HEK293 (cell line): ENCODE data around the gene CASP8AP2.

Experiments used
- CTCF ChIA-PET: fragments of 350-600 bp; formaldehyde crosslinking; extraction: SDS; loops from one replicate; lab custom pipeline; 2021; ENCODE audit warnings: antibody characterized with exemption; lab: Yijun Ruan, JAX
- POLR2A ChIA-PET: fragments of 300-600 bp; formaldehyde crosslinking; extraction: SDS; loops from one replicate; lab custom pipeline; 2020; ENCODE audit warnings: antibody characterized with exemption, inconsistent platforms; lab: Yijun Ruan, JAX
- H3K27ac ChIP-seq: fragments of 200-500 bp; sonication (Bioruptor generic); 2 replicates; pipeline ENCODE4 v1.5.1; 2014; ENCODE audit warnings: low read depth, low read length, control low read depth, inconsistent platforms; ENCODE audit errors: extremely low read depth
- H3K36me3 ChIP-seq, 2 experiments: fragments of 200-500 bp in 1 of 2; sonication (Bioruptor generic) in 1 of 2; 1 replicate in 1 of 2; 2 replicates in 1 of 2; pipeline ENCODE4 v1.5.1; 2014 to 2017; ENCODE audit warnings: inconsistent platforms in 2 of 2, low read length in 2 of 2; ENCODE audit not compliant: control insufficient read depth in 2 of 2, insufficient read depth in 1 of 2
- H3K4me1 ChIP-seq: fragments of 200-500 bp; sonication (Bioruptor generic); 2 replicates; pipeline ENCODE4 v1.5.1; 2014; ENCODE audit warnings: mild to moderate bottlenecking, low read length, inconsistent platforms; ENCODE audit not compliant: control insufficient read depth, insufficient read depth
- H3K4me3 ChIP-seq: 2 replicates; pipeline ENCODE4 v1.5.1; 2011; ENCODE audit warnings: low read depth, mild to moderate bottlenecking, control low read depth, low read length, moderate library complexity
- H3K9me3 ChIP-seq: fragments of 200-500 bp; sonication (Bioruptor generic); 2 replicates; pipeline ENCODE4 v1.5.1; 2014; ENCODE audit warnings: low read depth, low read length, inconsistent platforms; ENCODE audit not compliant: control insufficient read depth, insufficient read depth
- AEBP2 ChIP-seq: fragments of 450-650 bp; formaldehyde crosslinking; IDR thresholded peaks from 2 replicates; pipeline ENCODE4 v1.5.1; 2016; ENCODE audit warnings: missing biosample characterization, missing genetic modification characterization, borderline replicate concordance
- HIC1 ChIP-seq: fragments of 450-650 bp; formaldehyde crosslinking; IDR thresholded peaks from 2 replicates; pipeline ENCODE4 v1.5.1; 2016; ENCODE audit warnings: missing biosample characterization, missing genetic modification characterization
- HOXC10 ChIP-seq: sonication (generic); formaldehyde crosslinking; IDR thresholded peaks from 2 replicates; pipeline ENCODE4 v1.8.1; 2023; ENCODE audit warnings: mild to moderate bottlenecking, missing genetic modification reagents
- KLF17 ChIP-seq: fragments of 450-650 bp; formaldehyde crosslinking; IDR thresholded peaks from 2 replicates; pipeline ENCODE4 v1.5.1; 2016; ENCODE audit warnings: missing biosample characterization, missing genetic modification characterization
- MEIS1 ChIP-seq: sonication (generic); formaldehyde crosslinking; IDR thresholded peaks from 2 replicates; pipeline ENCODE4 v1.8.1; 2022; ENCODE audit warnings: missing genetic modification reagents, mild to moderate bottlenecking, borderline replicate concordance
- PBX3 ChIP-seq: sonication (generic); formaldehyde crosslinking; IDR thresholded peaks from 2 replicates; pipeline ENCODE4 v1.8.1; 2022; ENCODE audit warnings: mild to moderate bottlenecking, moderate library complexity, missing genetic modification reagents
- RBAK ChIP-seq: fragments of 450-650 bp; formaldehyde crosslinking; IDR thresholded peaks from 2 replicates; pipeline ENCODE4 v1.5.1; 2016; ENCODE audit warnings: missing biosample characterization, missing genetic modification characterization
- SETDB1 ChIP-seq: IDR thresholded peaks from one replicate; pipeline ENCODE4 v1.6.1; 2017; ENCODE audit warnings: mild to moderate bottlenecking, low read length, moderate library complexity, mixed read lengths; ENCODE audit not compliant: insufficient read length
- SP7 ChIP-seq: fragments of 450-650 bp; formaldehyde crosslinking; IDR thresholded peaks from 2 replicates; pipeline ENCODE4 v1.5.1; 2016; ENCODE audit warnings: missing biosample characterization, missing genetic modification characterization
- ZBTB20 ChIP-seq: fragments of 450-650 bp; formaldehyde crosslinking; IDR thresholded peaks from 2 replicates; pipeline ENCODE4 v1.5.1; 2016; ENCODE audit warnings: missing biosample characterization, missing genetic modification characterization
- ZEB2 ChIP-seq: fragments of 450-650 bp; formaldehyde crosslinking; IDR thresholded peaks from 2 replicates; pipeline ENCODE4 v1.5.1; 2016; ENCODE audit warnings: missing biosample characterization, missing genetic modification characterization
- ZFP41 ChIP-seq: fragments of 450-650 bp; formaldehyde crosslinking; IDR thresholded peaks from 2 replicates; pipeline ENCODE4 v1.5.1; 2016; ENCODE audit warnings: missing biosample characterization, missing genetic modification characterization, borderline replicate concordance
- ZNF132 ChIP-seq: fragments of 450-650 bp; formaldehyde crosslinking; IDR thresholded peaks from 2 replicates; pipeline ENCODE4 v1.5.1; 2017; ENCODE audit warnings: missing biosample characterization, missing genetic modification characterization, borderline replicate concordance
- ZNF133 ChIP-seq: fragments of 450-650 bp; formaldehyde crosslinking; IDR thresholded peaks from 2 replicates; pipeline ENCODE4 v1.5.1; 2016; ENCODE audit warnings: missing biosample characterization, missing genetic modification characterization
- ZNF138 ChIP-seq: fragments of 450-650 bp; formaldehyde crosslinking; IDR thresholded peaks from 2 replicates; pipeline ENCODE4 v1.5.1; 2016; ENCODE audit warnings: missing biosample characterization, missing genetic modification characterization, borderline replicate concordance
- ZNF146 ChIP-seq: fragments of 450-650 bp; formaldehyde crosslinking; IDR thresholded peaks from 2 replicates; pipeline ENCODE4 v1.5.1; 2016; ENCODE audit warnings: missing biosample characterization, missing genetic modification characterization
- ZNF157 ChIP-seq: fragments of 450-650 bp; formaldehyde crosslinking; IDR thresholded peaks from 2 replicates; pipeline ENCODE4 v1.5.1; 2016; ENCODE audit warnings: missing biosample characterization, missing genetic modification characterization
- ZNF184 ChIP-seq: fragments of 450-650 bp; IDR thresholded peaks from 2 replicates; pipeline ENCODE4 v1.5.1; 2018; ENCODE audit warnings: missing biosample characterization, mild to moderate bottlenecking, missing genetic modification characterization
- ZNF202 ChIP-seq: fragments of 450-650 bp; formaldehyde crosslinking; IDR thresholded peaks from 2 replicates; pipeline ENCODE4 v1.5.1; 2016; ENCODE audit warnings: missing biosample characterization, missing genetic modification characterization, borderline replicate concordance
- ZNF302 ChIP-seq: fragments of 450-650 bp; formaldehyde crosslinking; IDR thresholded peaks from 2 replicates; pipeline ENCODE4 v1.5.1; 2016; ENCODE audit warnings: missing biosample characterization, missing genetic modification characterization, low read depth
- ZNF354C ChIP-seq: fragments of 450-650 bp; formaldehyde crosslinking; IDR thresholded peaks from 2 replicates; pipeline ENCODE4 v1.5.1; 2016; ENCODE audit warnings: missing biosample characterization, missing genetic modification characterization, low read depth, borderline replicate concordance
- ZNF362 ChIP-seq: fragments of 450-650 bp; formaldehyde crosslinking; IDR thresholded peaks from 2 replicates; pipeline ENCODE4 v1.5.1; 2016; ENCODE audit warnings: missing biosample characterization, missing genetic modification characterization
- ZNF404 ChIP-seq: fragments of 450-650 bp; formaldehyde crosslinking; IDR thresholded peaks from 2 replicates; pipeline ENCODE4 v1.5.1; 2017; ENCODE audit warnings: missing biosample characterization, missing genetic modification characterization
- ZNF513 ChIP-seq: fragments of 450-650 bp; IDR thresholded peaks from 2 replicates; pipeline ENCODE4 v1.5.1; 2018; ENCODE audit warnings: missing biosample characterization, missing genetic modification characterization
- ZNF561 ChIP-seq: fragments of 450-650 bp; IDR thresholded peaks from 2 replicates; pipeline ENCODE4 v1.5.1; 2018; ENCODE audit warnings: missing biosample characterization, missing genetic modification characterization, borderline replicate concordance
- ZNF571 ChIP-seq: fragments of 450-650 bp; formaldehyde crosslinking; IDR thresholded peaks from 2 replicates; pipeline ENCODE4 v1.5.0; 2017; ENCODE audit warnings: missing biosample characterization, missing genetic modification characterization
- ZNF585B ChIP-seq: fragments of 450-650 bp; formaldehyde crosslinking; IDR thresholded peaks from 2 replicates; pipeline ENCODE4 v1.5.1; 2016; ENCODE audit warnings: missing biosample characterization, missing genetic modification characterization
- ZNF624 ChIP-seq: fragments of 450-650 bp; formaldehyde crosslinking; IDR thresholded peaks from 2 replicates; pipeline ENCODE4 v1.5.1; 2017; ENCODE audit warnings: missing biosample characterization, missing genetic modification characterization
- ZNF791 ChIP-seq: fragments of 450-650 bp; formaldehyde crosslinking; IDR thresholded peaks from 2 replicates; pipeline ENCODE4 v1.5.1; 2016; ENCODE audit warnings: missing biosample characterization, missing genetic modification characterization
- ZSCAN5A ChIP-seq: fragments of 450-650 bp; formaldehyde crosslinking; IDR thresholded peaks from 2 replicates; pipeline ENCODE4 v1.5.1; 2016; ENCODE audit warnings: missing biosample characterization, missing genetic modification characterization
- ZXDB ChIP-seq: fragments of 450-650 bp; formaldehyde crosslinking; IDR thresholded peaks from 2 replicates; pipeline ENCODE4 v1.5.1; 2016; ENCODE audit warnings: missing biosample characterization, missing genetic modification characterization

Gene CASP8AP2

GRCh38 chr6:89853068-89853467, 23.4 kb downstream of the CASP8AP2 start:
- Histone ChIP-seq H3K27ac (no peak overlapping the region), H3K36me3 (peaks cover 81 to 93% of the 10 kb centered on the region in 2 experiments)

GRCh38 chr6:89858041-89858440, 28.4 kb downstream of the CASP8AP2 start:
- CTCF ChIA-PET = no interaction called here
- no peaks in the 10 kb centered on the region for H3K4me1 ChIP-seq
- H3K9me3 ChIP-seq = no peaks in the 10 kb centered on the region
- H3K36me3 ChIP-seq = peaks cover 85 to 95% of the 10 kb centered on the region in 2 experiments
- no peak overlapping the region for H3K4me3 ChIP-seq
- H3K27ac ChIP-seq = no peak overlapping the region
- POLR2A ChIA-PET = interaction anchor here (0.6 to 1.6 kb wide), 2 partner anchors 11 to 30 kb away, joined by 3 to 7 read pairs; no protein-coding TSS in a partner anchor
- TF ChIP-seq ZNF624 (tag by site-specific recombination) (no peak), ZNF132 (no peak), ZNF138 (tag by site-specific recombination) (no peak), ZFP41 (no peak), ZNF184 (tag by site-specific recombination) (no peak), ZNF561 (no peak), ZNF354C (no peak), HIC1 (tag by site-specific recombination) (no peak), AEBP2 (tag by site-specific recombination) (no peak), ZNF146 (no peak), ZNF791 (tag by site-specific recombination) (no peak), ZSCAN5A (tag by site-specific recombination) (no peak), PBX3 (CRISPR knock-in tag) (no peak), ZNF404 (tag by site-specific recombination) (no peak), ZNF362 (tag by site-specific recombination) (no peak), MEIS1 (CRISPR knock-in tag) (no peak)

More at GRCh38 chr6:89853068-89853467, 23.4 kb downstream of the CASP8AP2 start:
- no peak overlapping the region for H3K4me3 ChIP-seq
- H3K4me1 ChIP-seq = no peaks in the 10 kb centered on the region
- TF ChIP-seq ZNF585B (tag by site-specific recombination) (no peak), ZNF513 (tag by site-specific recombination) (no peak), ZNF571 (tag by site-specific recombination) (no peak), SP7 (tag by site-specific recombination) (no peak), ZNF202 (tag by site-specific recombination) (no peak), ZBTB20 (tag by site-specific recombination) (no peak), SETDB1 (no peak), RBAK (tag by site-specific recombination) (no peak), ZXDB (tag by site-specific recombination) (no peak), KLF17 (tag by site-specific recombination) (no peak), ZNF157 (tag by site-specific recombination) (no peak), ZNF302 (tag by site-specific recombination) (no peak), ZNF133 (tag by site-specific recombination) (no peak), ZEB2 (no peak), HOXC10 (CRISPR knock-in tag) (no peak)
- H3K9me3 ChIP-seq = no peaks in the 10 kb centered on the region
- POLR2A ChIA-PET = no interaction called here
- CTCF ChIA-PET = interaction anchor here (0.7 kb wide), 1 partner anchor 9 kb away, joined by 4 read pairs; no protein-coding TSS in a partner anchor
